GM13977 (cell line): ENCODE measurements around the gene ERCC2.

Experiments
- DNase-seq: peaks from one replicate; pipeline ENCODE4 v3.0.0; 2012; ENCODE audit warnings: low spot score
- CTCF ChIP-seq: IDR thresholded peaks from 2 replicates; pipeline ENCODE4 v1.5.1; 2012; ENCODE audit warnings: mild to moderate bottlenecking, control low read depth; ENCODE audit not compliant: insufficient read depth; ENCODE audit errors: extremely low read depth, missing control alignments
- in situ Hi-C: fragments of 300-500 bp; cut with MboI; formaldehyde crosslinking; loops from one replicate; pipeline ENCODE4 v1.12.0; 2022; ENCODE audit warnings: low sequenced_read_pairs, low pct_unique_long_range_greater_than_20kb, mixed read lengths, inconsistent platforms; ENCODE audit not compliant: unreplicated experiment

ERCC2 gene

DNA sequence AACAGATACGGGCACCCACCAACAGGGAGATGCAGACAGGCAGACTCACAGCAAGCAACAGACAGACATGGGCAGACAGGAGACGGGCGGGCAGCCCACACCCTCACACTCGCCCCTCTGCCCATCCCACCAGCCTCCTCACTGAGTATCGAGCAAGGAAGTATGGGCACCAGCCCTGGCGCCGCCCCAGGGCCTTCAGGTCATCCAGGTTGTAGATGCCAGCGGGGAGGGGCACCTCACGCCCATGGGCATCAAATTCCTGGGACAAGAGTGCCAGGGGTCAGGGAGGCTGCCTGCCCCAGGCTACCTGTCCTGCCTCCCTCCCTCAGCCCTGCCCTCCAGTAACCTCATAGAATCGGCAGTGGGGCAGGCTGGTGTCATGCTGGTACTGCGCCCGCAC is 5.7 kb downstream of the ERCC2 start:
- in situ Hi-C loops, result no loop called here
- no peak for DNase-seq
- no peak for TF ChIP-seq CTCF

DNA sequence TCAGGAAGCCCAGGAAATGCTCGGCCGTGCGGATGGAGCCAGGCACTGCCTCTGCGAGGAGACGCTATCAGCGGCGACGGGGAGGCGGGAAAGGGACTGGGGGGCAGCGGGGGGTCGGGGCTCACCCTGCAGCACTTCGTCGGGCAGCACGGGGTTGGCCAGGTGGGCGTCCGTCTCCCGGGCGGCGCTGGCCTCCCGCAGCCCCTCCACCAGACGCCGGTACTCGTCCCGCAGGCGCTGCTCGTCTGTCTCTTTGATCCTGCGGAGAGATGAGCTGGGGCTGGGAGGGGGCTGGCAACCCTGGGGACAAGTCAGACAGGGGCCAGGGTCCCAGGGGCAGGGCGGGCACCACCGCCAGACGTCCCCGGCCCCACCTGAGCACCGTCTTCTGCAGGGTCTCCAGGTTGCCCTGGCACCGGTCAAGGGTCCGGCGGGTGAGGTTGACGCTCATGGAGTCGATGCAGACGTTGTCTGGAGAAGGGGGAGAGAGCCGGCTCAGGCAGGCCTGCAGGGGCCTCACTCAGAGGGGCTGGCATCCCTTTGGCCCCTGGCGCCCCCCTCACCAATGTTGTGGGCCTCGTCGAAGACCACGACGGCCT is 6.4 kb downstream of the ERCC2 start:
- DNase-seq, result no peak
- in situ Hi-C loops, result no loop called here
- no peak for TF ChIP-seq CTCF

DNA sequence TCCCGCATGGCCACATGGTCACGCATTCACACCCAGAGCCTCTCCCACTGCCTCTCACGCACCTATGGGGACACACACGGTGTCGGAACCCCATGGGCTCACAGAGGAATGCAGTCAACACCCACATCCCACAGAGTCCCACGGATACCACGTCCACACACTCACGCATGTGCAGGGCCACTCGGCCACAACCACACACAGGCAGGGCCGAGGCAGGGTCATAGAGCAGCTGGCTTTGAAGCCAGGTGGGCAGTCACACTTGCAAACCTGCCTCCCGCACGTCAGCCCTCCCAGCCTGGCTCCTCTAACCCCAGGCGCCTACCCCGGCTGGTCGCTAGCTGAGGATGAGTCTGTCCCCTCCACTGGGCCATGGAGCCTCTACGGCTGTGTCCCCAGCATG is 8.1 kb downstream of the ERCC2 start:
- in situ Hi-C loops, result no loop called here
- no peak for DNase-seq

GRCh38 chr19:45361608-45362007 is 8.8 kb downstream of the ERCC2 start:
- in situ Hi-C loops, result no loop called here
- no peak for DNase-seq
- no peak for TF ChIP-seq CTCF

More for the DNA sequence above, 8.1 kb downstream of the ERCC2 start:
- no peak for TF ChIP-seq CTCF

- DNase-seq, result no peak
- in situ Hi-C loops, result no loop called here
- TF ChIP-seq CTCF, result no peak
Measured at GRCh38 chr19:45358213-45358792, 12.1 kb downstream of the ERCC2 start.

DNA sequence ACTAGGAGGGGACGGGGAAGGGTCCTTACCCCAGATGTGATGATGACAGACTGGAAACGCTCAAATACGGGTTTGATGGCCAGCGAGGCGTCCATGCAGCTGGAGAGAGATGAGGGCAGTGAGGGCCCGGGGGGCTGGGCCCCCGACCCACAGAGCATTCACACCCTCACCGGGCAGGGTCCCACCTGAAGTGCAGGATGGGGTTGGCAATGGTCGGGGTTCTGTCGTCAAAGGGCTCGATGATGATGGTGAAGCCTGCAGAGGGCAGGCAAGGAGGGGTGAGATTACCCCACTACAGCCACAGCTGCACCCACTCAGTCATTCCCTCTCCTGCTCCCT is 13.0 kb downstream of the ERCC2 start:
- no peak for DNase-seq
- in situ Hi-C loops, result no loop called here
- TF ChIP-seq CTCF, result no peak

GRCh38 chr19:45356760-45357444 is 13.5 kb downstream of the ERCC2 start:
- no peak for DNase-seq
- no peak for TF ChIP-seq CTCF
- in situ Hi-C loops, result no loop called here
